ENCODE data around the gene KCNE1. TPM values are rescaled to one million over a fixed set of nuclear protein-coding genes. Genes with fewer than 3 reads are reported as not detected.

Gene KCNE1
- total RNA-seq, 2 experiments from 2014 or later = not detected

DNA sequence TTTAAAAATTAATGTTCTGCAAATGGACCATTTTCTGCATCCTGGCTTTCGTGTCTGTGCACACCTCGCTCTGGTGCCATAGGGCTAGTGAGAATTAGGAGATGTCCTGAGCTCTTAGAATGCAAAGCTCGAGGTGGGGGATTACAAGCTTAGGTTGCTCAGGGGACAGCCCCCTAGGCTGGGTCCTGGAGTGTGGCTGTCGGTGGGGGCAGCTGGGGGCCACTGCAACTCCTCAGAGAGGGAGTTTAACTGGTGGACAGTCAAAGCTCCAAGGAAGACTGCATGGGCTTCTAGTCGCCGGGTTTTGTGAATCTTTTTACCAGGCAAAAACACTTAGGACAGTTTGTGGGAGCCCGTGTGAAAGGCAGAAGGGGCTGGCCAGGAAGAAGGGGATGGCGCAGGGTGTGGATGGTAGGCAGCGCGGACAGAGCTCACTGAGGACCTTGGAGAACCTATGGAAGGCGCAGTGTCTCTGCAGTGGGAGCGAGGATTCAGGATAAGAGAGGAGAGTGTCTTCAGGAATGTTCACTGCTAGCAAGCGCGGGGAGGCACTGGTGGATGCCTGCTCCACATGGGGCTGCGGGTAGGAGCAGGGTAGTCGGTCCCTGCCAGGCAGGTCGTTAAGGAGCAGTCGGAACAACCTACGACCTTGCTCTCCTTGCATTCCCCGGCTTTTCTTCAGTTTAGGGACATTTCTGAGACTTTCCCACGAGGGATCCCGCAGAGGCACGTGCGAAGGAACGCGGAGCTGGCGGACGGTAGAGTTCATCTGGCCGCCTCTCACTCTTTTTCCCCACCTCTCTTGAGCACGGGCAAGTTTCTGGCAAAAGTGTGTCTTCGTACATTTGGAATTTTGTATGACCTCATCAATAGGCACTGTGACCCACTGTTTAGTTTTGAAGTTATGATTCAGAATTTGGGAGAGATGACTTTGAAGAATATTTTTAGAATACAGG lies 12.9 kb upstream of the KCNE1 start:
- no peak for TF ChIP-seq CTCF (IDR thresholded peaks at IDR 0.05)
- intact Hi-C loops (cut with micrococcal nuclease) = no loop called here
- Mint-ChIP-seq H3K36me3 (ENCODE audit: low read depth) (peaks cover 2% of the 10 kb centered on the region), H3K27ac (no peak overlapping the region), H3K4me3 (no peak overlapping the region), H3K9me3 (peaks cover 2% of the 10 kb centered on the region), H3K4me1 (ENCODE audit: low read depth) (peaks cover 24% of the 10 kb centered on the region), H3K27me3 (no peaks in the 10 kb centered on the region)
- DNase-seq (no peak), ATAC-seq (no peak)
- POLR2A ChIA-PET = no interaction called here
- CTCF ChIA-PET = interaction anchor here (1.5 to 2.2 kb wide), 2 partner anchors 14 to 108 kb away, joined by 5 to 11 read pairs; no protein-coding TSS in a partner anchor

GRCh38 chr21:34523019-34523555 lies 11.1 kb upstream of the KCNE1 start:
- Mint-ChIP-seq H3K27ac (no peak overlapping the region), H3K9me3 (peaks cover 2% of the 10 kb centered on the region), H3K36me3 (ENCODE audit: low read depth) (peaks cover 2% of the 10 kb centered on the region), H3K4me1 (ENCODE audit: low read depth) (peaks cover 24% of the 10 kb centered on the region), H3K4me3 (no peak overlapping the region), H3K27me3 (no peaks in the 10 kb centered on the region)
- CTCF ChIA-PET = interaction anchor here (1.6 to 1.8 kb wide), 2 partner anchors 80 to 108 kb away, joined by 3 to 8 read pairs; no protein-coding TSS in a partner anchor
- DNase-seq (no peak), ATAC-seq (no peak)
- POLR2A ChIA-PET = no interaction called here
- intact Hi-C loops (cut with micrococcal nuclease) = no loop called here
- no peak for TF ChIP-seq CTCF (IDR thresholded peaks at IDR 0.05)

- no peak for TF ChIP-seq CTCF (IDR thresholded peaks at IDR 0.05)
- Mint-ChIP-seq H3K4me1 (ENCODE audit: low read depth) (peaks cover 27% of the 10 kb centered on the region), H3K36me3 (ENCODE audit: low read depth) (peaks cover 9% of the 10 kb centered on the region), H3K9me3 (no peaks in the 10 kb centered on the region), H3K4me3 (no peak overlapping the region), H3K27ac (no peak overlapping the region), H3K27me3 (no peaks in the 10 kb centered on the region)
- ChIA-PET POLR2A (no interaction called here), CTCF (interaction anchor here (1.6 to 1.8 kb wide), 2 partner anchors 81 to 109 kb away, joined by 3 to 8 read pairs; no protein-coding TSS in a partner anchor)
- intact Hi-C loops (cut with micrococcal nuclease) = no loop called here
- ATAC-seq (no peak), DNase-seq (no peak)
Measured at GRCh38 chr21:34522284-34522683, 10.3 kb upstream of the KCNE1 start.

- no peak for ATAC-seq
- CTCF ChIA-PET = interaction anchor here (1.3 to 1.6 kb wide), 2 partner anchors 11 to 110 kb away, joined by 3 read pairs; no protein-coding TSS in a partner anchor
- POLR2A ChIA-PET = no interaction called here
- Mint-ChIP-seq H3K9me3 (no peaks in the 10 kb centered on the region), H3K4me1 (ENCODE audit: low read depth) (peaks cover 27% of the 10 kb centered on the region), H3K36me3 (ENCODE audit: low read depth) (peaks cover 9% of the 10 kb centered on the region), H3K4me3 (no peak overlapping the region), H3K27ac (no peak overlapping the region), H3K27me3 (no peaks in the 10 kb centered on the region)
- TF ChIP-seq CTCF (IDR thresholded peaks at IDR 0.05) = no peak
- no peak for DNase-seq
- intact Hi-C loops (cut with micrococcal nuclease) = no loop called here
Measured at GRCh38 chr21:34521561-34521960, 9.6 kb upstream of the KCNE1 start.

Data from activated CD8-positive, alpha-beta T cell treated with anti-CD3 and anti-CD28 coated beads for 36 hours (primary cell).